ENCODE measurements around the gene LARP4B.

The LARP4B gene

GRCh38 chr10:931326-932318, at the start of gene LARP4B:
Gene LARP4B (minus strand): TSS chr10:931705. CDS start chr10:885721, 45,984 bp downstream.
- peak; percentile 94 for DNase-seq (ENCODE audit: low read depth)

- DNase-seq (ENCODE audit: low read depth) = no peak
These were observed 49.1 kb upstream of the LARP4B start for GRCh38 chr10:980468-981093.

DNA sequence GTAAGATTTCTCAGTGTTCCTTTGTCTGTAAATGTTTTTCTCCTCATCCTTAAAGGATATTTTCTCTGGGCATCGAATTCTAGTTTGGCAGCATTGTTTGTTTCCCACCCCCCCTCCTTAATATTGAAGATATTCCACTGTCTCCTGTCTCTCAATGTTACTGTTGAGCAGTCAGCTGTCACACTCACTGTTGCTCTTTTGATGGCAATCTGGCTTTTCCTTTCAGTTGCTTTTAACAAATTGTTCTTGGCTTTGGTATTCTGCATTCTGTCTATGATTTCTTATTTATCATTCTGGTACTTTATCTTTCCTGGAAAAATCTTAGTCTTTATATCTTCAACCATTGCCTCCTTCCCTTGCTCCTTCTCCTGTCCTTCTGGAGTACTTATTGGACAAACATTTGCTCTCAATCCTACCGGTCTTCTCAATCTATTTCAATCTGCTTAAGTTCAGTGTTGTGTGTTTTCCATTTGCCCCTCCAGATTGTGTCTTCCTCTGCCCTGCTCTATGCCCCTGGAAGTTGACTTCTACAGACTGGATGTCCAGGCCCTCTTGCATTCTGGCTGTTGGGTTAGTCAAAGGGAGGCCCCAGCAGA, 47.4 kb upstream of the LARP4B start:
- DNase-seq (ENCODE audit: low read depth) = no peak

- DNase-seq (ENCODE audit: low read depth) = no peak
These were observed 44.8 kb upstream of the LARP4B start for GRCh38 chr10:976316-976715.

DNA sequence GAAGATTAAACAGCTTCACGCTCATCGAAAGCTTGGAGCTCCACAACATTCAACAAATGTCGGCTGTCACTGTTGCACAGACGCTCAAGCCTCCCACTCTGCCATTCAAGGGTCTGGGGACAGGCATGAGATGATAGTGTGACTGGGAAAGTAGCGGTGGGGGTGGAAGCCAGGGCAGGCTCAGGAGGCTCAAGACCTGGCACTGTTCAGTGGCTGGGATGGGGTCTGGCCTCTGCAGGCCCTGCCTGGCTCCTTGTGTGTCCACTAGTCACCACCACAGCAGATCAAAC, 43.2 kb upstream of the LARP4B start:
- no peak for DNase-seq (ENCODE audit: low read depth)

GRCh38 chr10:974038-974784, 42.7 kb upstream of the LARP4B start:
- DNase-seq (ENCODE audit: low read depth) = no peak

DNA sequence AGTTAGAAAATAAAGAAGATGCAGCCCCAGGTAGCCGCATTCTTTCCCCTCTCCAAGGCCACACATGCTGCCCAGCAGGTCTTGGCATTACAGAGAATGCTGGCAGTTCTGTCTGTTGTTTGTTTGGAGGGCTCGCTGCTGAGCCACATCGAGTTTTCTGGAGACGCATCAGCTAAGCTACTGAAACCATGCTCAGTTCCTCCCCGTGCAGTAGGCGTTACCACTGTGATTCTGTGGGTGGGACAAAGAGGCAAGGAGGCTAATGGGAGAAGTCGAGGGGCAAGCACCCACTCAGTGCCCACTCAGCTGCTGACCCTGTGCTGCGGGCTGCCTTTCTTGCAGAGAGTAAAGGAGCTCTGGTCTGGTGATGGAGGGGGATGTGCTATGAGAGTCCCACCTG, 41.3 kb upstream of the LARP4B start:
- DNase-seq (ENCODE audit: low read depth) = no peak

DNA sequence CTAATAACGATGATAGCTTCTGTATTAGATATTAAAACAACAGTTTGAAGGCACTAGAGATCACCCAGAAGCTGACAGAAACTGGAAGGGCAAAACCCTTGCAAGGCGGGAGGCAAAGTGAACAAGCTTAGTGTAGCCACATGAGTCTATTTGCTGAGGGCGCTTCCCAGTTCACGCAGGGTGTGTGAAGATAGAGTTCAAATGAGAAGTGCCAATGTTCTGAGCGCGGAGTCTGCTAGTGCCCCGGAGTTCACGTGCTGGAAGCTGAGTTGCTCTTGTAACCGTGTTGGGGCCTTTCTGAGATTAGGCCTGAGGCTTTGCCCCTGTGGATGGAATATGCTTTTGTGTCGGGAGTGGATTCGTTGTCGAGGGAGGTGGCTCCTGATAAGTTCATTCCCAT, 40.1 kb upstream of the LARP4B start:
- DNase-seq (ENCODE audit: low read depth) = no peak

GRCh38 chr10:971150-971542, 39.6 kb upstream of the LARP4B start:
- no peak for DNase-seq (ENCODE audit: low read depth)

DNA sequence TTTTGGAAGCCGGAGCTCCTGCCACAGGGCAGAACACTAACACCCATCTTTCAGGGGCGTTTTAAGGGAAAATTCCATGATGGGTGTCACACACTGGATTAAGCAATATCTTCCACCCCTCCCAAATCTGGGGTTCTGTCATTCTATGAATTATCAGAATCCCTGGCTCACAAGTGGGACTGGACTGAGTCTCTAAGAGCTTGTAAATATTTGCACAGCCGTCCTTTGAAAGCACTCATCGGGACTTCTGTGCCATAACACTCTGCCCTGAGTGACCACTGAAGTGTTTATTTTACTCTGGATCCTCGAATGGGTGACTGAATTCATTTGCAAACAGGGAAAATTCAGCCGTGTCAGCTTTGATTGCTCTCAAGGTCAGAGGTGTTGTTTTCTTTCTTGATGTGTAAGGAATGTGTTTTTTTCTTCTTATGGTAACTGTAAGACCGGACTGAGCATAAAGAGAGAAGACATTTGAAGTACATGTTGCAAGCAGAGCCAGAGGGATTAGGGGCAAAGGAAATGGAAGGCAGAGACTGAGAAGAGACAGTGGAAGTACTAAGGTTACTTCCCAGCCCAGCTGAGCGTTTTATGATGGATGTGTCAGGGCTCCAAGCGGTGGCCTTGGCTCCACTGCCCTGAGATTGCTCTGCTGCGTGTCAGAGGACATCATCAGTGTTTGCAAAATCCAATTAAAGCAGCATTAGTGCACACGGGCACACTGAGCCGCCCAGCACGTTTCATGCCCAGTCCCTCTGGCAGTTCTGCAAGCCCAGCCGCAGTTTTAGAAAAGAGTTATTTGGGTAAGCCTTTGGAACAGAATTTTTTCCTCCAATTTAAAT, 39.0 kb upstream of the LARP4B start:
- no peak for DNase-seq (ENCODE audit: low read depth)

- DNase-seq (ENCODE audit: low read depth) = no peak
These were observed 38.1 kb upstream of the LARP4B start for GRCh38 chr10:969473-970150.

DNA sequence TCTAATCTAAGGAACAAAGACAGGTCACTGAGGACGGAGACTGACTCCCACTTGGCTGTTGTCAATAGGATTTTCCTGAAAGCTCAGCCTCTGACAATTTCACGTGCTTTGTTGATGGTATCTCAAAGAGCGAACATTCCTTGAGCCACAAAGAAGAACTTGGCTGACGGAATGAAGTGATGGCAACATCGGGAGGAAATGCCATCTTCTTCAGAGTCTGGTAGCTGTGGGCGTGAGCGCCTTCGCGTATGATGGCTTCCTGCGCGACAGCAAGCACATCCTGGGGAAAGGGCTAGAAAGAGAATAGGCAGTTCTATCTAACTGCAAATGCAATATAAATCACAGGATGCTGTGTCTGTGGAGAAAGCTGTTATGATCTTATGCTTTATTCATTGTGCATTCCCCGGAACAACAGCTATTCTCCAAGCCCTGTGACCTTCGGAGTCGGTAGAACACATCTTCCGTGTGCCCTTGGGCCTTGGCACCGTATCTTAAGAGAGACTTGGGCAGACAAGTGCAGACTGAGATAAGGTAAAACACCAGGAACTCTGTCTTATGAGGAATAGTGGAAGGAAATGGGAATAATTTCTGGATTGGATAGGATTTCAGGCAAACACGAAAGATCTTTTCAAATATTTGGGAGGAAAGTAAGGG, 37.2 kb upstream of the LARP4B start:
- DNase-seq (ENCODE audit: low read depth) = no peak

DNA sequence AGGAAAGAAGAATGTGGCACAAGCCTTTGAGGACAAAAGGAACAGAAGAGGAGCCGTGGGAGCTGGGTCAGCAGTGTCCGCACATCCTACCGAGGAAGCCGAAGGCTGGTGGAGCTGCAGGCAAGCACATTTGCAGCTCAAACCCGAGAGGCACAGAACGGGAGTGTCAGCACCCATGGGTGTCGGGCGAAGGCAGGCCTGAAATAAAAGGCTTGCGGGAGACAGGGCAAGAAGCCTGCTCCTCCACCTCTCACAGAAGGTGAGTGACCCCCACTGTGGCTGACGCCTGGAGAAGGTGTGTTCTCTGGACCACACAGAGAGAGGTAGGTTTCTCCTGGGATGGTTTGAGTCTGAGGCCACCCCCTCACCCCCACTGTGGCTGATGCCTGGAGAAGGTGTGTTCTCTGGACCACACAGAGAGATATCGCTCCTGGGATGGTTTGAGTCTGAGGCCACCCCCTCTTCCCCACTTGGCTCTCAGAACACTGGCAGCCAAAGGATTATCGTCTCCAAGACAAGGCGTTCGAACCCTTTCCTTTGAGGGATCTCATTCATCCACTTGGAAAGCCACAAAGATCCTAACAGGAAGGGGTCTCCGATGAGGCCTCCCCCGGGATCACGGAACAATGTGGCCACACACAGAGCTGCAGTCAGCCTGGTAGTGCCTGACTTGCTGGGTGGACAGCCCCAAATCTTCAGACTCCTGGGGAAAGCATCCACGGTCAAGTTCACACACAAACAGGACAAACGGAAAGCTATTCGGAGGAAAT, 35.1 kb upstream of the LARP4B start:
- no peak for DNase-seq (ENCODE audit: low read depth)

- no peak for DNase-seq (ENCODE audit: low read depth)
These were observed 33.5 kb upstream of the LARP4B start for GRCh38 chr10:964988-965417.

DNA sequence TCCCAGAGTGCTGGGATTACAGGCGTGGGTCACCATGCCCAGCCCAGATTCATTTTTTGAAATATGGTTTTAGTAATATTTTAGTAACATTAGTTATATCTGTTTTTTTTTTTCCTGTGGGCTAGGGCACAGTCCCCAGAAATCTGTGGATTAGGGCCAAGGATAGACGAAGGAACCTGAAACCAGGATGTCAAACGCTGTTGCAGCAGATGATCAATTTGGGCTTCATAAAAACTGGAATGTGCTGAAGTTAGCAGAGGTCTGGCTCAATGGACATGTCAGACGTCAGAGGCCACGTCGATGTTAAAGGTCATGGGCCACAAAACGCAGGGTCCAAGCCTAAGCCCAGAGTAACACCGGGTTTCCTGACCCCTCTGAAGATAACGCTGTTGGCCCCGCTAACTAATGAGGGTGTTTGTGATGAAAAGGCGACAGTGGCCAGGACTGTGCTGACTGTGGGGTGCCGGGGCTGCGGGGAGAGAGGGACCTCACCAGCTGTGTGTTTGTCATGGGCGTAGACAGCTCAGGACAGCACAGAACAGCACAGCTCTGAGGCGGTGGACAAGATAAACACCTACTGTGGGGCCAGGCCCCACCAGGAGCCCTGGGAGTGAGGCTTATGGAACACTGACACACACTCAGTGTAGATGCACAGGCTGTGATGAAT, 32.9 kb upstream of the LARP4B start:
- DNase-seq (ENCODE audit: low read depth) = no peak

- DNase-seq (ENCODE audit: low read depth) = no peak
These were observed 32.1 kb upstream of the LARP4B start for GRCh38 chr10:963655-964054.

GRCh38 chr10:963186-963585, 31.7 kb upstream of the LARP4B start:
- no peak for DNase-seq (ENCODE audit: low read depth)

DNA sequence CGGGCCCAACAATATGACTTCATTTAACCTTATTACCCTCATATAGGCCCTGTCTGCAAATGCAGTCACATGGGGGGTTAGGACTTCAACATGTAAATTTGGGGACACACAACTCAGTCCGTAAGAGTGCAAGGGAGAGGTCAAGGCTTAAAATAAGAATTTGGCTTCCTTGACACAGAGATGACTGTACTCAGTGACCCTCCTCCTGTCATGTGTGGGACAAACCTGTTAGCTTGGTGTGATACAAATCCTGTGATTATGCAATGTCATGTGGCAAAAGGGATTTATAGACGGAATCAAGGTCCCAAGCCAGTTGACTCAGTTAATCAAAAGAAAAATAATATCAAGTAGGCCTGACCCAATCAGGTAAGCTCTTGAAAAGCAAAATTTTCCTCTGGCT, 30.8 kb upstream of the LARP4B start:
- DNase-seq (ENCODE audit: low read depth) = no peak

DNA sequence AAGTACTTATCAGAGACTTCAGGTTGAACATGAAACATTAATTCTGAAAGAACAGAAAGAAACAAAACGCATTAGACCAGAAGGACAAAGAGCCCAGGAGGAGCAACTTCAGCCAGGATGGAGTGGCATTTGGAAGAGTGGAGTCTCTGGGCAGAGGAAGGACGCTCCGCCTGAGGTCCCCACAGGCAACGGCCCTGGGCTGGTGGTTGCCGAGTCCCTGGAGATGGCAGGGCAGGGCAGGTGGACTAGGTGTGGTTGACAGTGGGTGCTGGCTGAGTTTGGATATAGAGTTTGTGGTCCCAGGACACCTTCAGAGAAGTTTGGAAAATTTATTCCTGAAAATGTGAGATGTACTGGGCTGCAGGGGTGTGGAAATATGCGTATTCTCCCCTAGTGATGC, 27.4 kb upstream of the LARP4B start:
- DNase-seq (ENCODE audit: low read depth) = no peak
